RWPE2 (cell line): Measurements from ENCODE around the gene CRTC1.

Experiments
- ATAC-seq: fragments of 200-7000 bp; cut with Tn5 transposase; 3 replicates; pipeline ENCODE4 v1.9.1; 2021; ENCODE audit warnings: low read depth
- DNase-seq: peaks from one replicate; pipeline ENCODE4 v3.0.0-alpha.2; 2020; ENCODE audit warnings: low spot score
- H3K27ac ChIP-seq: fragments of 450-650 bp; 2 replicates; pipeline ENCODE4 v1.5.1; 2017; ENCODE audit warnings: mild to moderate bottlenecking; ENCODE audit not compliant: poor library complexity, severe bottlenecking
- H3K27me3 ChIP-seq: fragments of 250-450 bp; sonication (Bioruptor Pico); 2 replicates; pipeline ENCODE4 v1.5.1; 2021; ENCODE audit warnings: mild to moderate bottlenecking, moderate library complexity; ENCODE audit not compliant: insufficient read depth, poor library complexity, severe bottlenecking
- H3K36me3 ChIP-seq: fragments of 250-450 bp; sonication (Bioruptor Pico); 2 replicates; pipeline ENCODE4 v1.5.1; 2020; ENCODE audit warnings: low read depth, mild to moderate bottlenecking, moderate library complexity
- H3K4me1 ChIP-seq: fragments of 250-450 bp; sonication (Bioruptor Pico); 2 replicates; pipeline ENCODE4 v1.5.1; 2021; ENCODE audit warnings: mild to moderate bottlenecking, moderate library complexity; ENCODE audit not compliant: insufficient read depth, poor library complexity, severe bottlenecking
- H3K4me3 ChIP-seq: fragments of 250-450 bp; sonication (Bioruptor Pico); 2 replicates; pipeline ENCODE4 v1.5.1; 2021; ENCODE audit warnings: mild to moderate bottlenecking, moderate library complexity; ENCODE audit not compliant: severe bottlenecking
- H3K9me3 ChIP-seq: fragments of 250-450 bp; sonication (Bioruptor Pico); 2 replicates; pipeline ENCODE4 v1.5.1; 2021; ENCODE audit warnings: mild to moderate bottlenecking, moderate library complexity; ENCODE audit not compliant: severe bottlenecking
- CTCF ChIP-seq: fragments of 450-650 bp; IDR thresholded peaks from one replicate; pipeline ENCODE4 v1.5.1; 2017; ENCODE audit warnings: mild to moderate bottlenecking, moderate library complexity; ENCODE audit not compliant: poor library complexity, severe bottlenecking

CRTC1 gene

GRCh38 chr19:18660939-18661670 is 22.4 kb upstream of the CRTC1 start:
- Histone ChIP-seq H3K9me3 (no peaks in the 10 kb centered on the region), H3K27ac (no peak overlapping the region), H3K4me3 (no peak overlapping the region), H3K27me3 (no peaks in the 10 kb centered on the region), H3K4me1 (no peaks in the 10 kb centered on the region), H3K36me3 (no peaks in the 10 kb centered on the region)
- ATAC-seq = no peak
- no peak for DNase-seq
- TF ChIP-seq CTCF = no peak

GRCh38 chr19:18662972-18663732 is 20.3 kb upstream of the CRTC1 start:
- no peak for TF ChIP-seq CTCF
- ATAC-seq (no peak), DNase-seq (no peak)
- Histone ChIP-seq H3K36me3 (no peaks in the 10 kb centered on the region), H3K4me1 (no peaks in the 10 kb centered on the region), H3K9me3 (no peaks in the 10 kb centered on the region), H3K27me3 (no peaks in the 10 kb centered on the region), H3K4me3 (no peak overlapping the region), H3K27ac (no peak overlapping the region)

GRCh38 chr19:18663940-18664530 is 19.4 kb upstream of the CRTC1 start:
- H3K36me3 ChIP-seq = no peaks in the 10 kb centered on the region
- peak; percentile 57 for DNase-seq
- H3K27me3 ChIP-seq = no peaks in the 10 kb centered on the region
- no peak for TF ChIP-seq CTCF
- no peak overlapping the region for H3K4me3 ChIP-seq
- H3K27ac ChIP-seq = no peak overlapping the region
- no peaks in the 10 kb centered on the region for H3K9me3 ChIP-seq
- H3K4me1 ChIP-seq = no peaks in the 10 kb centered on the region
- ATAC-seq = no peak

GRCh38 chr19:18665771-18666202 is 17.7 kb upstream of the CRTC1 start:
- no peak for TF ChIP-seq CTCF
- DNase-seq = no peak
- no peak for ATAC-seq

More at GRCh38 chr19:18665771-18666202, 17.7 kb upstream of the CRTC1 start:
- Histone ChIP-seq H3K9me3 (no peaks in the 10 kb centered on the region), H3K27me3 (no peaks in the 10 kb centered on the region), H3K4me3 (no peak overlapping the region), H3K4me1 (no peaks in the 10 kb centered on the region), H3K27ac (no peak overlapping the region), H3K36me3 (no peaks in the 10 kb centered on the region)
